SH-SY5Y (cell line): ENCODE results near the gene ATP8A2.

Source experiments
- GATA2 ChIP-seq: IDR thresholded peaks from 2 replicates; pipeline ENCODE4 v1.6.1; 2011; ENCODE audit warnings: mild to moderate bottlenecking, low read depth, low read length
- GATA3 ChIP-seq: IDR thresholded peaks from 2 replicates; pipeline ENCODE4 v1.6.1; 2011; ENCODE audit warnings: low read depth, mild to moderate bottlenecking, low read length, moderate library complexity

DNA sequence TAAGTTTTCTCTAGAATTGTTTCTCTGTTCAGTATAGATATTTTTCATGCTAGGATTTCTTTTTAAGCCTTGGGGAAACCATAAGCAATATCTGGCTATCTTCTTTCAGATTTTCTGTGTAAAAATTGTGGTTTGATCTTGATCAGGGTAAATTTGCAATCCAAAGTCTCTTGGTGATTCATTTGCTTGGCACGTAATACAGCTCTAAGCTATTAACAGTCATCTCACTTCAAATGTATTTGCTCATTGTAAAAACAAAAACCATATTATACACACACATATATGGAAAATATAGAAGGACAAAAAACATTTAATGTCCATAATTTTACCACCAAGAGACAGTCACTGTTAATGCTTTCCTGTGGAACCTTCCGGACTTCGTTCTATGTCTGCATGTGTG is 489.1 kb downstream of the ATP8A2 start:
- TF ChIP-seq GATA3 (no peak), GATA2 (no peak)
